GM19372 (cell line): Measurements from ENCODE around the gene SETD2.

Source experiments
- ATAC-seq: cut with Tn5 transposase; IDR thresholded peaks from one replicate; pipeline ENCODE4 v1.9.1; 2021; ENCODE audit warnings: mild to moderate bottlenecking, low read depth, moderate library complexity; ENCODE audit not compliant: unreplicated experiment

The SETD2 gene

GRCh38 chr3:47012342-47013230 lies 151.3 kb downstream of the SETD2 start:
- no peak for ATAC-seq

DNA sequence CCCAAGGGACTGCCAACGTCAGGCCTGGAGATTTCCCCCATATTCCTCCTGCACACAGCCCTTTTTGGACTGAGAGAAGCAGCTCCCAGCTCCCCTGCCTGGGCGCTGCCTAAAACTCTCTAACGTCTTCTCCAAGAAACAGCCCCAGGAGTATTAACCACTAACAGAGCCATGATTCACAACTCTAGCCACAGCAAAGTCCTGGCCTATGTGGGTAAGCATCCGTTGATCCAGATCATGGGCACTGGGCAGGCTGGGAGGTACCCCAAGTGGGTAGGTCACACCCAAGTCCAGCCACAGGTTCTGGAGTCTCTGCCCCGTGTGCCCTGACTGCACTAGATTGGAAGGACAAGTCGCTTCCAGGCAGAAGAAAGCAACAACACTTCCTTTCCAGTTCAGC lies 152.5 kb downstream of the SETD2 start:
- ATAC-seq = no peak

DNA sequence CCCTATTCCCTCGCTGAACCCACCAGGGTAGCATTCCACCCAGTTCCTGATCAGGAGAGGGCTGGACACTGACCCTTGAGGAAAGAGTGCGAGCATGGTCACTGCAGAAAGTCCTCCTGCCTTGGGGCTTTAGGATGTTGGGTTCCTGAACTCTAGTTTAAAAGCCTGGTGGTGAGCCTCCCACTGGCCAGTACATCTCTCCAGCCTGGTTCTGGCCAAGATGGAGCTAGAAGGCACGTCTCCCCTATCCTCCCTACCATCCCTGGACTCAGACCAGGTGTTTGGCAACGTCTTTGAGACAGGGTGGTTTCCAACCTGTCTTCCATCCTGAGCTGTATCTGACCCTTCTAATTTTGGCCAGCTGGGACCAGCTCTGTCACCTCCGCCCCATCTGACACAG lies 153.0 kb downstream of the SETD2 start:
- no peak for ATAC-seq

GRCh38 chr3:47010111-47010712 lies 153.7 kb downstream of the SETD2 start:
- no peak for ATAC-seq

- ATAC-seq = peak; percentile 91
Measured at GRCh38 chr3:47009225-47010110, 154.4 kb downstream of the SETD2 start.

GRCh38 chr3:47008851-47009224 lies 155.1 kb downstream of the SETD2 start:
- peak; percentile 7 for ATAC-seq

DNA sequence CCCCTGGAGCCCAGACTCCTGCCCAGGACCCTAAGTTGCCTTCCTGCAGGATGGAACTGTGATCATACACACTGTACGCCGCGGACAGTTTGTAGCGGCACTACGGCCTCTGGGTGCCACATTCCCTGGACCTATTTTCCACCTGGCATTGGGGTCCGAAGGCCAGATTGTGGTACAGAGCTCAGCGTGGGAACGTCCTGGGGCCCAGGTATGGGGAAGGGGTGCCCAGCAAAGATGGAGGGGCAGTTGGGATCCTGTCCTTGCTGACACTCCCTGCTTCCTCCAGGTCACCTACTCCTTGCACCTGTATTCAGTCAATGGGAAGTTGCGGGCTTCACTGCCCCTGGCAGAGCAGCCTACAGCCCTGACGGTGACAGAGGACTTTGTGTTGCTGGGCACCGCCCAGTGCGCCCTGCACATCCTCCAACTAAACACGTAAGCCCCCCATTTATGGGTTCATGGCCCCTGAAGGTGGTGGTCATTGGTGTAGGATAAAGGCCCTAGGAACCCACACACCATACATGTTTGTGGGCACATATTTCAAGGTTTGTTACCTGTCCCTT lies 155.6 kb downstream of the SETD2 start:
- ATAC-seq = no peak

DNA sequence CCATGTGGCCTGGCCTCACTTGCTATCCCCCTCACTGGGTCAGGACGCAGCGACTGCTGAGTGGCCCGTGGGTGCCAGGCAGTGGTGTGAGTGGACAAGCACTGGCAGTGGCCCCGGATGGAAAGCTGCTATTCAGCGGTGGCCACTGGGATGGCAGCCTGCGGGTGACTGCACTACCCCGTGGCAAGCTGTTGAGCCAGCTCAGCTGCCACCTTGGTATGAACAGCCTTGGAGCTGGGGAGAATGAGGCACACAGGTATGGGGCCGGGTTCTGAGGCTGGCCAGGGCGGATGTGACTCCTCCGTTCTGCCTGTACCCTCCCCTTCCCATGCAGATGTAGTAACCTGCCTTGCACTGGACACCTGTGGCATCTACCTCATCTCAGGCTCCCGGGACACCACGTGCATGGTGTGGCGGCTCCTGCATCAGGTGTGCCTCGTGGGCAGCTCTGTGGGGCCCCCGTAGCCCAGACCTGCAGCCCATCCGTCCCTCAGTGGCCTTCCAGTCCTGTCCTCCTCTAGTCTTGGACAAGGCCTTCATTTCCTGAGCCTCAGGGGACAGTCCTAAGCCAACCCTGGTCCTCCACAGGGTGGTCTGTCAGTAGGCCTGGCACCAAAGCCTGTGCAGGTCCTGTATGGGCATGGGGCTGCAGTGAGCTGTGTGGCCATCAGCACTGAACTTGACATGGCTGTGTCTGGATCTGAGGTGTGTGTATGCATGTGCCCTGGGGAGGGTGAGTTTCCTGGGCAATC lies 156.3 kb downstream of the SETD2 start:
- no peak for ATAC-seq

DNA sequence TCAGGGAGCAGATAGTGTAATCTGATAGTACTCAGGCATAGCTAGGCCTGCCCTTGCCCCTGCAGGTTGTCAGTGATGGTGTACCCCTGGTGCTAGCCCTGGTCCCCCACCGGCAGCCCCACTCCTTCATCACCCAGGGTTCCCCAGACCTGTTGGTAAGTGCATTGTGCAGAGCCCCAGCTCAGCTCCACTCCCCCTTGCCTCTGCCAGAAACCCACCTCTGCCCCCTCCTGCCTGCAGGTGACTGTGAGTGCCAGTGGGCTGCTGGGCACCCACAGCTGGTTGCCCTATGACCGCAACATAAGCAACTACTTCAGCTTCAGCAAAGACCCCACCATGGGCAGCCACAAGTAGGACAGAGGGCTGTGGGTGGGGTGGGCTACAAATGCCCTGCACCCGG lies 156.9 kb downstream of the SETD2 start:
- no peak for ATAC-seq

- ATAC-seq = no peak
Measured at GRCh38 chr3:47006145-47006651, 157.7 kb downstream of the SETD2 start.

- no peak for ATAC-seq
Measured at GRCh38 chr3:47005212-47006144, 158.4 kb downstream of the SETD2 start.

- no peak for ATAC-seq
Measured at GRCh38 chr3:47004369-47005211, 159.3 kb downstream of the SETD2 start.

- ATAC-seq = no peak
Measured at GRCh38 chr3:47003461-47004368, 160.2 kb downstream of the SETD2 start.

DNA sequence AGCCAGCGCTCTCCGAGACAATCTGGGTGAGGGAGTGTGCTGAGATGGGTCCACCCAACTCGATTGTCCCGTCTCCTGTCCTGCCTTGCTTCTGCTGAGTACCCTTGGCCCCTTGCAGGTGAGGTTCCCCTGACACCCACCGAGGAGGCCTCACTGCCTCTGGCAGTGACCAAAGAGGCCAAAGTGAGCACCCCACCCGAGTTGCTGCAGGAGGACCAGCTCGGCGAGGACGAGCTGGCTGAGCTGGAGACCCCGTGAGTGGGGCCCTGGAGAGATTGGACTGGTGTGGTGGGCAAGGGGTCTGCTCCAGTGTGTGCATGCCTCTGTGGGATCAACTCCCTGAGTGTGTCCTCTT lies 160.9 kb downstream of the SETD2 start:
- no peak for ATAC-seq

GRCh38 chr3:47002171-47003055 lies 161.5 kb downstream of the SETD2 start:
- ATAC-seq = no peak

- ATAC-seq = no peak
Measured at GRCh38 chr3:47001731-47002170, 162.2 kb downstream of the SETD2 start.
